ENCODE measurements around the gene PODXL. TPM values are rescaled to one million over a fixed set of nuclear protein-coding genes. Genes with fewer than 3 reads are reported as not detected.
"Not testable (repeated sequence)": the region's sequence is repeated elsewhere in the genome, so short reads cannot be mapped to it uniquely, and the experiment has no call there.

PODXL gene
- total RNA-seq, 2 experiments from 2014 or later: 0.62 to 1.3 TPM

GRCh38 chr7:131530137-131530536 is 26.3 kb downstream of the PODXL start:
- H3K27me3 Mint-ChIP-seq: peaks cover 4% of the 10 kb centered on the region
- CTCF ChIA-PET: no interaction called here
- intact Hi-C loops (cut with micrococcal nuclease): no loop called here

GRCh38 chr7:131529617-131530016 is 26.8 kb downstream of the PODXL start:
- CTCF ChIA-PET: no interaction called here

More at GRCh38 chr7:131530137-131530536, 26.3 kb downstream of the PODXL start:
- POLR2A ChIA-PET: no interaction called here
- Mint-ChIP-seq H3K36me3 (no peaks in the 10 kb centered on the region), H3K9me3 (no peaks in the 10 kb centered on the region), H3K4me3 (no peak overlapping the region), H3K4me1 (ENCODE audit: low read depth) (no peaks in the 10 kb centered on the region), H3K27ac (no peak overlapping the region)
- no peak for DNase-seq

DNA sequence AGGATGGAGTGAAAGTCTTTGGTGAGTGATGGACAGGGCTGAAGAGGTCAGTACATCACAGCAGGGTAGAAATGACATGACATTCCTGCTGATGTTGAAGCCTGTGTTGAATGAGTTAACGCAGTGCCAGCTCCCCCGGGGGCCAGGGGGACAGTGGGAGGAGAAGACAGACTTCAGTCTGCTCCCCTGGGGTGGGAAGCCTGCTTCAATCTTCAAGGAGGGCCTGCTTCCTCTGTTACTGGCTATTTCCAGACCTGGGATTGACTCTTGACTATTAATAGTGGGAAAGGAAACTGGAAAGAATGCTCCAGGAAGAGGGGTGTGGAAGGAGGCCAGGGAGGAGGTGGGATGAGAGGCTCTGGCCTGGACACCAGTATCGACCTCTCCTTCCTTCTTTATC is 27.2 kb downstream of the PODXL start:
- Mint-ChIP-seq H3K27me3 (peaks cover 4% of the 10 kb centered on the region), H3K27ac (no peak overlapping the region), H3K9me3 (no peaks in the 10 kb centered on the region), H3K4me1 (ENCODE audit: low read depth) (no peaks in the 10 kb centered on the region), H3K4me3 (no peak overlapping the region), H3K36me3 (no peaks in the 10 kb centered on the region)
- ChIA-PET POLR2A (no interaction called here), CTCF (no interaction called here)
- DNase-seq: no peak
- intact Hi-C loops (cut with micrococcal nuclease): no loop called here

More at GRCh38 chr7:131529617-131530016, 26.8 kb downstream of the PODXL start:
- intact Hi-C loops (cut with micrococcal nuclease): no loop called here
- Mint-ChIP-seq H3K27ac (no peak overlapping the region), H3K9me3 (no peaks in the 10 kb centered on the region), H3K36me3 (no peaks in the 10 kb centered on the region), H3K4me1 (ENCODE audit: low read depth) (no peaks in the 10 kb centered on the region), H3K4me3 (no peak overlapping the region), H3K27me3 (peaks cover 4% of the 10 kb centered on the region)
- DNase-seq: no peak
- POLR2A ChIA-PET: no interaction called here

DNA sequence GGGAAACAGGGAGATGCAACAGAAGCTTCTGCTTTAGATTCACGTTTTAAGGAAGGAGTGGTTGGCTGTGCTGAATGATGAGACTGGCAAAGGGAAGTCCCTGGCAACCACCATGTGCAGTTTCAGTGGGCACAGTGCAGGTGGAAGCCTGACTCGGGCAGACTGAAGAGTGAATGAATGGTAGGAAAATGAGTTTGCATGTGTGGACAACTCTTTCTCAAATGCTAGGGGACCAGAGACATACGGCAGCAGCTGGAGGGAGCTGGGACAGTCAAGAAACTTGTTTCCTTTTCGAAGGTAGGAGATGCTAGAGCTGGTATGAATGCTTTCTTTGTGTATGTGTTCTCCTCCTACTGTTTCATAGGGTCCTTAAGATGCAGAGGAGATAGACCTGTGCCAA is 29.0 kb downstream of the PODXL start:
- POLR2A ChIA-PET: no interaction called here
- Mint-ChIP-seq H3K27ac (no peak overlapping the region), H3K9me3 (no peaks in the 10 kb centered on the region), H3K36me3 (no peaks in the 10 kb centered on the region), H3K4me3 (no peak overlapping the region), H3K4me1 (ENCODE audit: low read depth) (peaks cover 7% of the 10 kb centered on the region), H3K27me3 (peaks cover 4% of the 10 kb centered on the region)
- intact Hi-C loops (cut with micrococcal nuclease): no loop called here
- CTCF ChIA-PET: interaction anchor here (1.2 kb wide), 1 partner anchor 13 kb away, joined by 4 read pairs; no protein-coding TSS in a partner anchor
- DNase-seq: no peak

- POLR2A ChIA-PET: no interaction called here
- no peak for DNase-seq
- no peak overlapping the region for H3K4me3 Mint-ChIP-seq
- peaks cover 13% of the 10 kb centered on the region for H3K4me1 Mint-ChIP-seq (ENCODE audit: low read depth)
- H3K36me3 Mint-ChIP-seq: no peaks in the 10 kb centered on the region
- peaks cover 4% of the 10 kb centered on the region for H3K27me3 Mint-ChIP-seq
- H3K9me3 Mint-ChIP-seq: no peaks in the 10 kb centered on the region
- H3K27ac Mint-ChIP-seq: no peak overlapping the region
- CTCF ChIA-PET: interaction anchor here (1.0 kb wide), 1 partner anchor 13 kb away, joined by 3 read pairs; no protein-coding TSS in a partner anchor
- intact Hi-C loops (cut with micrococcal nuclease): no loop called here
These were observed 30.6 kb downstream of the PODXL start for GRCh38 chr7:131525820-131526219.

GRCh38 chr7:131524703-131525102 is 31.7 kb downstream of the PODXL start:
- Mint-ChIP-seq H3K4me1 (ENCODE audit: low read depth) (peaks cover 13% of the 10 kb centered on the region), H3K9me3 (no peaks in the 10 kb centered on the region), H3K27me3 (peaks cover 4% of the 10 kb centered on the region), H3K36me3 (no peaks in the 10 kb centered on the region), H3K4me3 (no peak overlapping the region), H3K27ac (no peak overlapping the region)
- intact Hi-C loops (cut with micrococcal nuclease): no loop called here
- POLR2A ChIA-PET: no interaction called here
- CTCF ChIA-PET: no interaction called here
- DNase-seq: no peak

DNA sequence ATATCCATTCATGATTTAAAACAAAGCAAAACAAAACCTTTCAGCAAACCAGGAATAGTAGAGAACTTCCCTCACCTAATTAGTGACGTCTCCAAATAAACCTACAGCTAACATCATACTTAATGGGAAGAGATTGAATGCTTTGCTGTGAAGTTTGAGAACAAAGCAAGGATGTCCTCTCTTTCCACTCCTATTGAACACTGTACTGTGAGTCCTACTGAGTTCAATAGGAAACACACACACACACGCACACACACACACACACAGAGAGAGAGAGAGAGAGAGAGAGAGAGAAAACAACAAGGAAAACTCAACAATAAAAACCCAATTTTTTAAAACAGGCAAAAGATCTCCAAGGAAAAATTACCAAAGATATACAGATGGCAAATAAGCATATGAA is 32.3 kb downstream of the PODXL start:
- Mint-ChIP-seq H3K4me3 (no peak overlapping the region), H3K4me1 (ENCODE audit: low read depth) (peaks cover 13% of the 10 kb centered on the region), H3K27me3 (peaks cover 4% of the 10 kb centered on the region), H3K9me3 (no peaks in the 10 kb centered on the region), H3K27ac (no peak overlapping the region), H3K36me3 (no peaks in the 10 kb centered on the region)
- intact Hi-C loops (cut with micrococcal nuclease): no loop called here
- no peak for DNase-seq
- CTCF ChIA-PET: no interaction called here
- POLR2A ChIA-PET: no interaction called here

DNA sequence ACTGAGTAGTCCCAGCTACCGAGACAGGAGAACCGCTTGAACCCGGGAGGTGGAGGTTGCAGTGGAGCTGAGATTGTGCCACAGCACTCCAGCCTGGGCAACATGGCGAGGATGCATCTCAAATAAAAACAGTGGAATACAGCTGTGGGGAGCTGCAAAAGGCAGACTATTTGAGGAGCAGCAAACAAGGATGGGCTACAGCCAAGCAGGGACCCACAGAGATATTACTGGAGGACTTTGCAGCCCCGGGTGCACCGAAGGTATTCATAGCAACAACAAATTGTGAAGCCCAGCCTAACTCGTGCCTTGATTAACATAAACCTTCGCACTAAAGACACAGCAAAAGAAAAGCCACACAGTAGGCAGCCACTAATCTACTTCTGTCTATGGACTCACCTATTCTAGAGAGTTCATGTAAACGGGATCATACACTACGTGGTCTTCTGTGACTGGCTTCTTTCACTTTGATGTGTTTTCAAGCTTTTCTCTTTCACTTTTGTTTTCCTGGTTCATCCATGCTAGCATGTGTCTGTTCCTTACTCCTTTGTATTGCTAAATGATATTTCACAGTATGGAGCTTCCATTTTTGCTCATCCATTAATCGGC is 34.0 kb downstream of the PODXL start:
- peaks cover 2% of the 10 kb centered on the region for H3K27me3 Mint-ChIP-seq
- no peak overlapping the region for H3K27ac Mint-ChIP-seq
- H3K4me3 Mint-ChIP-seq: peak overlapping the region; percentile 13
- DNase-seq: no peak
- intact Hi-C loops (cut with micrococcal nuclease): no loop called here
- H3K36me3 Mint-ChIP-seq: no peaks in the 10 kb centered on the region
- H3K9me3 Mint-ChIP-seq: no peaks in the 10 kb centered on the region
- H3K4me1 Mint-ChIP-seq (ENCODE audit: low read depth): peaks cover 13% of the 10 kb centered on the region
- CTCF ChIA-PET: interaction anchor here (0.6 to 1.3 kb wide), 4 partner anchors 9 to 167 kb away, joined by 3 to 4 read pairs (median 4); no protein-coding TSS in a partner anchor
- POLR2A ChIA-PET: no interaction called here

- intact Hi-C loops (cut with micrococcal nuclease): no loop called here
- H3K4me3 Mint-ChIP-seq: no peak overlapping the region
- peaks cover 13% of the 10 kb centered on the region for H3K4me1 Mint-ChIP-seq (ENCODE audit: low read depth)
- CTCF ChIA-PET: interaction anchor here (0.6 to 1.3 kb wide), 4 partner anchors 9 to 168 kb away, joined by 3 to 4 read pairs (median 3); no protein-coding TSS in a partner anchor
- DNase-seq: no peak
- no peaks in the 10 kb centered on the region for H3K36me3 Mint-ChIP-seq
- POLR2A ChIA-PET: interaction anchor here (0.7 kb wide), 1 partner anchor 683 kb away, joined by 3 read pairs; no protein-coding TSS in a partner anchor
- no peaks in the 10 kb centered on the region for H3K9me3 Mint-ChIP-seq
- no peak overlapping the region for H3K27ac Mint-ChIP-seq
- peaks cover 2% of the 10 kb centered on the region for H3K27me3 Mint-ChIP-seq
These were observed 34.7 kb downstream of the PODXL start for GRCh38 chr7:131521651-131522163.

DNA sequence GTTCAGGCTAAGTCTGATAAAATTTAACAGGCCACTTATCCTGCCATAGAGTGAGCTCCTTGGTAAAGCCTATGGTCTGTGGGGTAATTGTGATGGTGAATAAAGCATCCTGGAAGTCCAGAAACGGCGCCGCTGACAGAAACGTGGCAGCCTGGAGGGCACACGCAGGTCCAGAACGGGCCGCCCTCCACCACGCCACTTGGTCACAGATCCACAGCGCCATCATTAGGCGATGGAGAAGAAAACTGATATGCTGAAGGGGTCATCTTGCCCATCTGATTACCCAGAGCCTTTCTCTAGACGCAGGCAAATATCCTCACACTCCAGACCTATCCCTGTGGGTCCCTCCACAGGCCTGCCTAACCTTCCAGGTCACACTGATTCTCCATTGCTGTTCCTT is 37.8 kb downstream of the PODXL start:
- Mint-ChIP-seq H3K27ac (no peak overlapping the region), H3K9me3 (no peaks in the 10 kb centered on the region), H3K36me3 (no peaks in the 10 kb centered on the region), H3K4me3 (no peak overlapping the region), H3K27me3 (no peaks in the 10 kb centered on the region), H3K4me1 (ENCODE audit: low read depth) (peaks cover 13% of the 10 kb centered on the region)
- intact Hi-C loops (cut with micrococcal nuclease): no loop called here
- POLR2A ChIA-PET: no interaction called here
- CTCF ChIA-PET: no interaction called here
- no peak for DNase-seq

- H3K36me3 Mint-ChIP-seq: no peaks in the 10 kb centered on the region
- no peak overlapping the region for H3K4me3 Mint-ChIP-seq
- no peaks in the 10 kb centered on the region for H3K9me3 Mint-ChIP-seq
- DNase-seq: no peak
- intact Hi-C loops (cut with micrococcal nuclease): no loop called here
- H3K27me3 Mint-ChIP-seq: peaks cover 2% of the 10 kb centered on the region
- ChIA-PET CTCF (interaction anchor here (0.6 to 0.8 kb wide), 2 partner anchors 126 to 625 kb away, joined by 3 to 4 read pairs; no protein-coding TSS in a partner anchor), POLR2A (no interaction called here)
- H3K27ac Mint-ChIP-seq: no peak overlapping the region
- peaks cover 12% of the 10 kb centered on the region for H3K4me1 Mint-ChIP-seq (ENCODE audit: low read depth)
These were observed 39.1 kb downstream of the PODXL start for GRCh38 chr7:131517218-131517923.

GRCh38 chr7:131515471-131515870 is 41.0 kb downstream of the PODXL start:
- H3K27me3 Mint-ChIP-seq; H3K9me3 Mint-ChIP-seq; POLR2A ChIA-PET; H3K4me3 Mint-ChIP-seq; H3K36me3 Mint-ChIP-seq; intact Hi-C loops (cut with micrococcal nuclease); H3K27ac Mint-ChIP-seq; DNase-seq: not testable (repeated sequence)
- CTCF ChIA-PET: interaction anchor here (0.6 to 1.5 kb wide), 7 partner anchors 10 to 216 kb away, joined by 3 to 7 read pairs (median 3); no protein-coding TSS in a partner anchor
- H3K4me1 Mint-ChIP-seq (ENCODE audit: low read depth): peaks cover 12% of the 10 kb centered on the region

All from activated CD4-positive, alpha-beta memory T cell treated with anti-CD3 and anti-CD28 coated beads for 36 hours (primary cell).